GM19463 (cell line): ENCODE data around the gene SURF2.

Experiments used
- ATAC-seq: cut with Tn5 transposase; IDR thresholded peaks from one replicate; pipeline ENCODE4 v1.9.1; 2021; ENCODE audit warnings: mild to moderate bottlenecking, moderate library complexity; ENCODE audit not compliant: unreplicated experiment

SURF2 gene

DNA sequence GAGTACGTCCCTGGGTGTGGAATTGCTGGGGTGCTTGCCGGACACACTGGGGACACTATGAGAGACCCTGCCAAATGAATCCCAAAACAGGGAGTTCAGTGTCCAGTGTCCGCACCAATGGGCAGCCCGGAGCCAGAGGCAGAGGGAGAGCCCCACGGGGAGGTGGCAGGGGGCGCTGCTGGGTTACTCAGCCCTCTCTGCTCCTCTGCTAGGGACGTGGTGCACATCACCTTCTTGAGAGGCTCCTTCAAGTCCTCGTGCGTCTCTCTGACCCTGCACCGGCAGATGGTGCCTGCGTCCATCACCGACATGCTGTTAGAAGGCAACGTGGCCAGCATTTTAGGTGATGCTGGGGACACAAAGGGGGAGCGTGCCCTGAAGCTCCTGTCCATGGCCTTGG lies 40.6 kb downstream of the SURF2 start:
- no peak for ATAC-seq

DNA sequence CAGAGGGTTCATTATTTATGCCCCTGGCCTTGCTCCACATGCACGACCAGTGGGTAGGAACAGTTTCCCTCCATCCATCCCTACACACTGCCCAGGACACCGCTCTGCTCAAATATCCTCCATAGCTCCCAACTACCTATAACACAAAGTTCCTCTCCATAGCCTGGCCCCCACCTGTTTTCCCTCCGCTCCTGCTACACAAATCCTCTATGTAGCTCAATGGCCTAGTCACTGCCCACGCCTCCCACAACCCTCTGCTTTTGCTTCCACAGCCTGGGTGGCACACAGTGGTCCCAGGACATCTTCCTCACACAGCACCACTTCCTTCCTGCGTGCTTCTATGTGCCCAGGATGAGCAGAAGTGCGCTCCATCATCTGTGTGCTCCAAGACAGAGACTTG lies 41.0 kb downstream of the SURF2 start:
- no peak for ATAC-seq

DNA sequence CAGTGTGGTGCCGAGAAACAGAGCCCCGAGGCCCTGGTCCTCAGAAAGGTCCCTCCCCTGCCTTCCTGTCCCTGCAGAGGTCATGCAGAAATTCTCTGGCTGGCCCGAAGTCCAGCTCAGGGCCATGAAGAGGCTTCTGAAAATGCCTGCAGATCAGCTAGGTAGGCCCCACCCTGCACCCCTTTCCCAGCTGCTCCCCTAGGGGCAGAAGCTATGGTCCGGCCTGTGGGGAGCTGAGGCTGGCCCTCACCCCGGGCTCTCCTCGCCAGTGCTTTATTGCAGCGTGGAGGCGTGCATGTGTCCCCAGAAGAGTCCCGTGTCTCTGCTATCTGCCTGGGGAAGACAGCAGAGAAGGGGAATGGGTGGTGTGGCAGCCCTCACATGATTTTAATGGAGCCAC lies 41.5 kb downstream of the SURF2 start:
- no peak for ATAC-seq

DNA sequence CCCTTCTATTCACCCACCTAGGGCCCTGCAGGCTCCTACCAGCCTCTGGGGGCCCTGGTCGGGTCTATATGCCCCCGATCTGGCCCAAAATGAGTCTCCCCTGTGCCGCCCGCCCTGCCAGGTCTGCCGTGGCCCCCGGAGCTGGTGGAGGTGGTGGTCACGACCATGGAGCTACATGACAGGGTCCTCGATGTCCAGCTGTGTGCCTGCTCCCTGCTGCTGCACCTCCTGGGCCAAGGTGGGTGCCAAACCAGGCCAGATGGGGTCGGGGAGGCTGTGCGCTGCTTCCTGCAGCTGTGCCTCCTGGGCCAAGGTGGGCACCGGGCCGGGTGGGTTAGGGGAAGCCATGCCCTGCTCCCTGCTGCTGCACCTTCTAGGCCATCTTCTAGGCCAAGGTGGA lies 43.9 kb downstream of the SURF2 start:
- no peak for ATAC-seq

DNA sequence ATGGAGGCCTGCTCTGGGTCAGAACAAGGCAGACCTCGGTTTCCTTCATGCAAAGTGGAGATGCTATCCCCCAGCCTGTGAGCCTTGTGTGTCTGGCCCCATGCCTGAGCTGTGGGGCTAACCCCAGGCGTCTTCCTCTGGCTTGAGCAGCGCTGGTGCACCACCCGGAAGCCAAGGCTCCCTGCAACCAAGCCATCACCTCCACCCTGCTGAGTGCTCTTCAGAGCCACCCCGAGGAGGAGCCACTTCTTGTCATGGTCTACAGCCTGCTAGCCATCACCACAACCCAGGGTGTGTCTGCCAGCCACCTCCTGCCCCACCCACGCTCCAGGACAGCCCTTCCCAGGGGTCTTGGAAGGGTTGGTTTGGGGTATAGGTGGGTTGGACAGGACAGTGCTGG lies 45.2 kb downstream of the SURF2 start:
- no peak for ATAC-seq

DNA sequence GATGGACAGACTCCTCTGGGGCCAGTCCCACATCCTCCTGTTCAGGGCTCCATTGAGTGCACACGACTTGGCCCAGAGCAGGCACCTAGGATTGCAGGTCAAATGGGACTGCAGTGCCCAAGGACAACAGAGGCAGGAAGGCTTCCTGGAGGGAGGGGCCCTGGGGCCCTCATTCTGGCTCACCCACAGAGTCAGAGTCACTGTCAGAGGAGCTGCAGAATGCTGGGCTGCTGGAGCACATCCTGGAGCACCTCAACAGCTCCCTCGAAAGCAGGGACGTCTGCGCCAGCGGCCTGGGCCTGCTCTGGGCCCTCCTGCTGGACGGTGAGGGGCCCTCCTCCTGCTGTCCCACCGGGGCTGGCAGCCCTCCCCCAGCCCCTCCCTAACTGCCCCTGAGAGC lies 46.3 kb downstream of the SURF2 start:
- ATAC-seq: no peak

DNA sequence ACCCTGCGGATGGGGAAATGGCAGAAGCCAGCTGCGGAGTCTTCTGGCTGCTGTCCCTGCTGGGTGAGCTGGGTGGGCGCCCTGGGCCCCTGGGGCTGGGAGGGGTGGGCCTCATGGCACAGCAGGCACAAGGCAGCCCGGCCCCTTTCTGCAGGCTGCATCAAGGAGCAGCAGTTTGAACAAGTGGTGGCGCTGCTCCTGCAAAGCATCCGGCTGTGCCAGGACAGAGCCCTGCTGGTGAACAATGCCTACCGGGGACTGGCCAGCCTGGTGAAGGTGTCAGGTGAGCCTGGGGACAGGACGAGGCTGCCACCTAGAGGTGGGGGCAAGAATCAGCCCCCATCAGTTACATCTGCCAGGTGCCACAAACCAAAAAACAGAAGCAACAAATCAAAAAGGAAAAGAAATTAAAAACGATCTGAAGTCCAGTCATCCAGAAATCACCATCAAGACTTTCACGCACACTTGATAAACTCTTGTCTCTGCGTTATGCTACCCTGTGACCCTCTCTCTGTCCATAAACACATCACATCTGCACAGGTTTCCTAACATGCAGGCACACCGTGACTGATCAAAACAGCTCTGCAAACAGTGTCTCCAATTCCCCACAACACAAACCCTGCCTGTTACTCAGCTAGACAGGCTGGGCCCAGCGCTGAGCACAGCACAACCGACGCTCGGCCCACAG lies 47.6 kb downstream of the SURF2 start:
- no peak for ATAC-seq

DNA sequence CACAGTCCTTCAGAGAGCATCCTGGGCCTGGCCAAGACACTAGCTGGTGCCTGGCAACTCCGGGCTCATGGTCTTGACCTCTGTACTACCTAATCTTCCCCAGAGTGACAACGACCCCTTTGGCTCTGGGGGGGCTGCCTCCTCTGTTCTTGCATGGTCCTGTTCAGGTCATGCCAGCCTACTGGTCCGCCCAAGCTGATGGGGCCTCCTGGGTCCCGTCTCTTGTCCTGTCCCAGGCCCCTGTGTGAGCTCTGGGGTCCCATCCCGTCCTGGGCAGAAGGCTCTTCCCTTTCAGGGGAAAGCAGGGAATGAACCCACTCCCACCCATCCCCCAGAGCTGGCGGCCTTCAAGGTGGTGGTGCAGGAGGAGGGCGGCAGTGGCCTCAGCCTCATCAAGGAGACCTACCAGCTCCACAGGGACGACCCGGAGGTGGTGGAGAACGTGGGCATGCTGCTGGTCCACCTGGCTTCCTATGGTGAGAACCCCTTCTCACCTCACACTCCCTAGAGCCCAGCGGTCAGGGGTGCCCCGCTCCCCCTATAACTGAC lies 48.2 kb downstream of the SURF2 start:
- no peak for ATAC-seq

DNA sequence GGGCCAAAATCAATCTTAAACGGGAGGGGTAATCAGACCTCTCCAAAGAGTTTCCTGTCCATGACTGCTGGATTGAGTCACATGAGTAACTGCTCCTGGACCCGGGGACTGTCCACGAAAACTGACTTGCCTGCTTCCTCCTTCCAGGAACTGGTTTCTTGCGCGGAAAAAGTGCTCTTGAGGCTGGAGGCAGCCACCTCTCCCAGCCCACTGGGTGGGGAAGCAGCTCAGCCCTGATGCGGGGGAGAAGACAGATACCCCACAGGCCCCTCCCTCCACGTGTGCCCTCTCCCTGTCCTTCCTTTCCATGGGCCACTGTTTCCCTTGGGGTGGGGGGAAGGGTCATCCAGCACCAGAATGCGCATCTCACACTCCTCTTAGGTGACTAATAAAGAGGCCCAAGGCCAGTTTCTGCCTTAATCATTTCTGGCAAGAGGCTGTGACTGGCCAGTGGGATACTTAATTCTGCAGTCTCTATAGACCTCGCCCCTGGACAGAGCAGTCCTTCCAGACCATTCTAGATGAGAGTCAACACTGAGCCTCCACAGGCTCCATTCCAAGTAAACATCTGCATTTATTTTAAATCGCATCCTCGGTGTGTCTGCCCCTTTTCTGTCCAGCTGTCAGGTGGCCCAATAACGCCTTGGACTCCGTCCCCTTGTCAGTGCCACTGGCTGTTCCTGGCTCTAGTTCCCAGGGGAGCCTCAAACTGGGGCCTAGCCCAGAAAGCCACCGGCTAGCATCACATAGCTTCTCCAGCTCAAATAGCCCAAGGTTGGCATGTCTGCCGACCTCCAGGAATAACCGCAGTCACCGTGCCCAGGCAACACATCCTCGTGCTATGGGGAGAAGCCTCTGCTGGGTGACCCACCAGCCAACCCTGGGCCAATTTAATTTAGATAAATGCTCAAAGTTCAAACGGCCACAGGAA lies 49.4 kb downstream of the SURF2 start:
- no peak for ATAC-seq

DNA sequence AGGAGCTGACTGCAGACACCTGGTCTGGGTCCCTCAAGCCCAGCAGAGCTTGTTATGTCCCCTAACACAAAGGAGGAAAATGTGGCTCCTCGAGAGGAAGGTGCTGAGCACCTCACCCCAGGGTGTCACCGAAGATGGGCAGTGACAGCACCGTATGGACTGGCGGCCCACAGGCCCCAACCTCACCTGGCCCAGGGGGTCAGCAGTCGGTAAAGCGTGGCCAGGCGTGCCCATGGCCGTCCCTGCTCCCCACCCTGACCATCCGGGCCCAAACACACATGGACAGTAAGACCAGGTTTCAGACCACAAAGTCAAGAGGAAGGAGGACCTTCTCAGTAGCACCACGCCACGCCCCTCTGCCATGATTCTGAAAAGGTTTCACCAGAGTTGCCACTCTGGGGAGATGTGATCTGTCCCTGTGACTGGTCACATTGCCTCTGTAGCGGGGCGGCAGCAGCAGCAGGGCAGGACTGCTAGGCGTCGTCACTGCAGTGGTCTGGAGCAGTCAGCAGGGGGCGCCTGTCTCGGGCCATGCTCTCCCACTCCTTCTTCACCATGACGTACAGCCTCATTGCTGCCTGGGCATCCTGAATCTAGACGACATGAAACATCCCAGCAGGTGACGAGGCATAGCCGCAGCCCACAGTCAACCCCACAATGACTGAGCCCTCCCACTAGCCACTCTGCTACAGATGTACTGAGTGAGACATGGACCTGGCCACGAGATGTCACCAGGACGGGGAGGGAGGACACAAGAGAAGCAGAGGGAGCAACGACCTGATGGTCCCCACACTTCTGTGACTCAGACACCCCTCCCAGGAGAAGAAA lies 50.3 kb downstream of the SURF2 start:
- ATAC-seq: no peak

DNA sequence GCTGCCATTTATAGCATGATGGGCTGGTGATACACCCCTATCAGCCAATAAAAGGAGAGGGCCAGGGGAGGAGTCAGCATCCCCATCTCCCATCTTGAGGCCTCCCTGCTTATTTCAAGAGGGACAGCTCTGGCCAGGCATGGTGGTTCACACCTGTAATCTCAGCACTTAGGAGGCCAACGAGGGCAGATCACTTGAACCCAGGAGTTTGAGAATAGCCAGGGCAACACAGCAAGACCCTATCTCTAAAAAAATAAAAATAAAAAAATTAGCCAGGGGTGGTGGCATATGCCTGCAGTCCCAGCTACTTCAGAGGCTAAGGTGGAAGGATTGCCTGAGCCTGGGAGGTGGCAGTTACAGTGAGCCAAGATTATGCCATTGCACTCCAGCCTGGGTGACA lies 51.7 kb downstream of the SURF2 start:
- ATAC-seq: no peak
